ENCODE results near the gene ECSCR. TPM values are rescaled to one million over a fixed set of nuclear protein-coding genes. Genes with fewer than 3 reads are reported as not detected.

The ECSCR gene
- total RNA-seq, 2 experiments from 2014 or later, result not detected

- Histone ChIP-seq H4K20me1 (ENCODE audit: insufficient read depth, low read length) (no peaks in the 10 kb centered on the region), H3K9me2 (ENCODE audit: insufficient read depth, low read length) (no peaks in the 10 kb centered on the region), H3K79me2 (ENCODE audit: insufficient read depth, low read depth, low read length) (no peaks in the 10 kb centered on the region), H3K27ac (ENCODE audit: low read depth, low read length, poor library complexity, severe bottlenecking) (no peak overlapping the region), H3K9me3 (ENCODE audit: low read length) (no peaks in the 10 kb centered on the region), H3K4me1 (ENCODE audit: insufficient read depth, low read length, poor library complexity, severe bottlenecking) (peaks cover 5% of the 10 kb centered on the region), H3K36me3 (ENCODE audit: insufficient read depth, low read length) (no peaks in the 10 kb centered on the region), H2AFZ (ENCODE audit: low read length) (no peak overlapping the region), H3K4me2 (ENCODE audit: low read length) (no peak overlapping the region), H3K4me3 (ENCODE audit: low read depth, low read length, poor library complexity, severe bottlenecking) (no peak overlapping the region)
- ChIA-PET POLR2A (no interaction called here), CTCF (ENCODE audit: unreplicated experiment) (no interaction called here)
- intact Hi-C loops (cut with micrococcal nuclease; ENCODE audit: unreplicated experiment), result no loop called here
- no TSS peak for BruUV-seq (replicated peaks)
- TF ChIP-seq, protein P1, sequence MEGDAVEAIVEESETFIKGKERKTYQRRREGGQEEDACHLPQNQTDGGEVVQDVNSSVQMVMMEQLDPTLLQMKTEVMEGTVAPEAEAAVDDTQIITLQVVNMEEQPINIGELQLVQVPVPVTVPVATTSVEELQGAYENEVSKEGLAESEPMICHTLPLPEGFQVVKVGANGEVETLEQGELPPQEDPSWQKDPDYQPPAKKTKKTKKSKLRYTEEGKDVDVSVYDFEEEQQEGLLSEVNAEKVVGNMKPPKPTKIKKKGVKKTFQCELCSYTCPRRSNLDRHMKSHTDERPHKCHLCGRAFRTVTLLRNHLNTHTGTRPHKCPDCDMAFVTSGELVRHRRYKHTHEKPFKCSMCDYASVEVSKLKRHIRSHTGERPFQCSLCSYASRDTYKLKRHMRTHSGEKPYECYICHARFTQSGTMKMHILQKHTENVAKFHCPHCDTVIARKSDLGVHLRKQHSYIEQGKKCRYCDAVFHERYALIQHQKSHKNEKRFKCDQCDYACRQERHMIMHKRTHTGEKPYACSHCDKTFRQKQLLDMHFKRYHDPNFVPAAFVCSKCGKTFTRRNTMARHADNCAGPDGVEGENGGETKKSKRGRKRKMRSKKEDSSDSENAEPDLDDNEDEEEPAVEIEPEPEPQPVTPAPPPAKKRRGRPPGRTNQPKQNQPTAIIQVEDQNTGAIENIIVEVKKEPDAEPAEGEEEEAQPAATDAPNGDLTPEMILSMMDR (conservative IDR thresholded peaks at IDR 0.05; ENCODE audit: low read length), result no peak
- no peak for TF ChIP-seq EZH2phosphoT487 (IDR thresholded peaks at IDR 0.05; ENCODE audit: borderline replicate concordance, low read depth, low read length)
- no peak for DNase-seq (ENCODE audit: low spot score)
These were observed 11.0 kb upstream of the ECSCR start for GRCh38 chr5:139473565-139473964.

DNA sequence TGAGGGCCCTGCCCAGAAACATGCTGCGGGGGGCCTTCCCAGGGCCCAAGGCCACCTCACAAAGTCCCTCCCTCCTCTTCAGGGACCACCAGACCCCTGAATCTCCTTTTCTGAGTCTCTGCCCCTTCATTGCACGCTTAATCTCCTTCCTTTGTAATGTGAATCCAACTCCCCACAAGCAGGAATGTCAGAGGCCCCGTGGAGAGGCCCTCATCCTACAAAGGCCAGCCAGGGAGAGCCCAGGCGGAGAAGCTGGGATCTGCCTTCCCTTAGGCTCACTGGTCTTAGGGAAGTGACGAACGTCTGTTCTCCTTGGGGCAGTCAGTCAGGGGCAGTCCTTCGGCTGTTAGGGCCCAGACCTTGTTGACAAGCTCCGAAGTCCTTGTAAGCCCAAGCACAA lies 10.6 kb upstream of the ECSCR start:
- Histone ChIP-seq H3K79me2 (ENCODE audit: insufficient read depth, low read depth, low read length) (no peaks in the 10 kb centered on the region), H3K27ac (ENCODE audit: low read depth, low read length, poor library complexity, severe bottlenecking) (no peak overlapping the region), H3K36me3 (ENCODE audit: insufficient read depth, low read length) (no peaks in the 10 kb centered on the region), H3K4me2 (ENCODE audit: low read length) (no peak overlapping the region), H3K4me3 (ENCODE audit: low read depth, low read length, poor library complexity, severe bottlenecking) (no peak overlapping the region), H4K20me1 (ENCODE audit: insufficient read depth, low read length) (no peaks in the 10 kb centered on the region), H3K9me3 (ENCODE audit: low read length) (no peaks in the 10 kb centered on the region), H3K9me2 (ENCODE audit: insufficient read depth, low read length) (no peaks in the 10 kb centered on the region), H2AFZ (ENCODE audit: low read length) (no peak overlapping the region), H3K4me1 (ENCODE audit: insufficient read depth, low read length, poor library complexity, severe bottlenecking) (peaks cover 5% of the 10 kb centered on the region)
- BruUV-seq (replicated peaks), result no TSS peak
- intact Hi-C loops (cut with micrococcal nuclease; ENCODE audit: unreplicated experiment), result no loop called here
- POLR2A ChIA-PET, result no interaction called here
- no peak for DNase-seq (ENCODE audit: low spot score)
- CTCF ChIA-PET (ENCODE audit: unreplicated experiment), result no interaction called here
- TF ChIP-seq EZH2phosphoT487 (IDR thresholded peaks at IDR 0.05; ENCODE audit: borderline replicate concordance, low read depth, low read length), result no peak
- TF ChIP-seq, protein P1 (conservative IDR thresholded peaks at IDR 0.05; ENCODE audit: low read length), result no peak

- no peak overlapping the region for H2AFZ ChIP-seq (ENCODE audit: low read length)
- intact Hi-C loops (cut with micrococcal nuclease; ENCODE audit: unreplicated experiment), result no loop called here
- H3K4me1 ChIP-seq (ENCODE audit: insufficient read depth, low read length, poor library complexity, severe bottlenecking), result peaks cover 5% of the 10 kb centered on the region
- ChIA-PET CTCF (ENCODE audit: unreplicated experiment) (no interaction called here), POLR2A (no interaction called here)
- H3K4me2 ChIP-seq (ENCODE audit: low read length), result no peak overlapping the region
- no peak overlapping the region for H3K27ac ChIP-seq (ENCODE audit: low read depth, low read length, poor library complexity, severe bottlenecking)
- no peak for TF ChIP-seq EZH2phosphoT487 (IDR thresholded peaks at IDR 0.05; ENCODE audit: borderline replicate concordance, low read depth, low read length)
- TF ChIP-seq, protein P1 (conservative IDR thresholded peaks at IDR 0.05; ENCODE audit: low read length), result no peak
- H3K79me2 ChIP-seq (ENCODE audit: insufficient read depth, low read depth, low read length), result no peaks in the 10 kb centered on the region
- no TSS peak for BruUV-seq (replicated peaks)
- DNase-seq (ENCODE audit: low spot score), result no peak
- no peaks in the 10 kb centered on the region for H4K20me1 ChIP-seq (ENCODE audit: insufficient read depth, low read length)
- no peaks in the 10 kb centered on the region for H3K9me3 ChIP-seq (ENCODE audit: low read length)
- no peaks in the 10 kb centered on the region for H3K9me2 ChIP-seq (ENCODE audit: insufficient read depth, low read length)
- no peak overlapping the region for H3K4me3 ChIP-seq (ENCODE audit: low read depth, low read length, poor library complexity, severe bottlenecking)
- H3K36me3 ChIP-seq (ENCODE audit: insufficient read depth, low read length), result no peaks in the 10 kb centered on the region
These were observed 10.0 kb upstream of the ECSCR start for GRCh38 chr5:139472386-139473030.
